ENCODE data around the gene PPIL4. TPM values are rescaled to one million over a fixed set of nuclear protein-coding genes. Genes with fewer than 3 reads are reported as not detected.

Gene PPIL4
- total and polyA plus RNA-seq, 2 of the 13 experiments (the other 11 are each of a cell fraction or from before 2014, with no cell fraction given): 5.5 to 46.0 TPM

- POLR2A ChIA-PET: interaction anchor here (2.3 kb wide), 1 partner anchor 12 kb away, joined by 14 read pairs; the partner anchor contains the start of gene ZC3H12D
- CTCF ChIA-PET (ENCODE audit: low intra/inter-chr PET ratio, low total read pairs): interaction anchor here (1.4 kb wide), 1 partner anchor 45 kb away, joined by 7 read pairs; no protein-coding TSS in a partner anchor
- H4K20me1 ChIP-seq (ENCODE audit: insufficient read depth, low read length): no peaks in the 10 kb centered on the region
- no peak overlapping the region for H3K9ac ChIP-seq (ENCODE audit: insufficient read depth, low read depth, low read length)
- no peaks in the 10 kb centered on the region for H3K36me3 ChIP-seq (replicated peaks in 1 of 2; ENCODE audit: control insufficient read depth in 1 of 2, insufficient read depth in 2 of 2, low read length in 2 of 2)
- no peaks in the 10 kb centered on the region for H3K9me3 ChIP-seq (ENCODE audit: low read length)
- WGBS (ENCODE audit: low lambda C conversion rate): 97% methylated on average over 5 of the region's 5 CpGs
- H3K4me3 ChIP-seq (replicated peaks in 1 of 3; ENCODE audit: insufficient read depth in 1 of 3, low read depth in 2 of 3, low read length in 3 of 3): no peak overlapping the region
- no peak for TF ChIP-seq PHB2 (IDR thresholded peaks at IDR 0.05; ENCODE audit: partially characterized antibody)
- no peak for TF ChIP-seq ZNF468 (CRISPR knock-in tag; IDR thresholded peaks at IDR 0.05)
- TF ChIP-seq NFKB2 (CRISPR knock-in tag; IDR thresholded peaks at IDR 0.05; ENCODE audit: borderline replicate concordance): no peak
- no peak for TF ChIP-seq LCORL (IDR thresholded peaks at IDR 0.05)
- no peak for TF ChIP-seq LCORL (CRISPR knock-in tag; IDR thresholded peaks at IDR 0.05)
- TF ChIP-seq ZNF232 (CRISPR knock-in tag; IDR thresholded peaks at IDR 0.05; ENCODE audit: borderline replicate concordance): no peak
- no peak for TF ChIP-seq ZNF652 (CRISPR knock-in tag; IDR thresholded peaks at IDR 0.05; ENCODE audit: borderline replicate concordance, low read depth)
- no peak for TF ChIP-seq MAF1 (CRISPR knock-in tag; IDR thresholded peaks at IDR 0.05; ENCODE audit: borderline replicate concordance)
- no peak for TF ChIP-seq MTF2 (CRISPR knock-in tag; IDR thresholded peaks at IDR 0.05; ENCODE audit: borderline replicate concordance)
- TF ChIP-seq ZNF83 (CRISPR knock-in tag; IDR thresholded peaks at IDR 0.05; ENCODE audit: borderline replicate concordance): no peak
- TF ChIP-seq CENPX (CRISPR knock-in tag; IDR thresholded peaks at IDR 0.05): no peak
- TF ChIP-seq ZNF367 (CRISPR knock-in tag; IDR thresholded peaks at IDR 0.05; ENCODE audit: borderline replicate concordance): no peak
- no peak for TF ChIP-seq ATF2 (CRISPR knock-in tag; IDR thresholded peaks at IDR 0.05)
- no peak for TF ChIP-seq DR1 (CRISPR knock-in tag; IDR thresholded peaks at IDR 0.05)
- TF ChIP-seq FLYWCH1 (CRISPR knock-in tag; IDR thresholded peaks at IDR 0.05): no peak
- no peak for TF ChIP-seq ZNF552 (CRISPR knock-in tag; IDR thresholded peaks at IDR 0.05; ENCODE audit: borderline replicate concordance)
- TF ChIP-seq SMYD3 (CRISPR knock-in tag; IDR thresholded peaks at IDR 0.05): no peak
- no peak for TF ChIP-seq JUNB (CRISPR knock-in tag; IDR thresholded peaks at IDR 0.05; ENCODE audit: borderline replicate concordance)
- no peak for TF ChIP-seq ZNF225 (CRISPR knock-in tag; IDR thresholded peaks at IDR 0.05)
- TF ChIP-seq ZNF501 (CRISPR knock-in tag; IDR thresholded peaks at IDR 0.05): no peak
- TF ChIP-seq RORA (CRISPR knock-in tag; IDR thresholded peaks at IDR 0.05): no peak
- peaks cover 40% of the 10 kb centered on the region for H3K4me1 ChIP-seq (ENCODE audit: insufficient read depth, low read length)
- ATAC-seq (no peak), FAIRE-seq (no peak), DNase-seq (ENCODE audit: low spot score) (no peak)
- H3K27me3 ChIP-seq (ENCODE audit: control insufficient read depth in 1 of 2, insufficient read depth in 2 of 2, low read length in 2 of 2): no peaks in the 10 kb centered on the region
- no peak overlapping the region for H3K4me2 ChIP-seq (ENCODE audit: low read depth, low read length)
- H3K79me2 ChIP-seq (ENCODE audit: insufficient read depth, low read length): no peaks in the 10 kb centered on the region
- in situ Hi-C loops (cut with HindIII; ENCODE audit: extremely low pct_ligation_motif_present, low pct_unique_long_range_greater_than_20kb): no loop called here
- intact Hi-C loops (cut with micrococcal nuclease; ENCODE audit: unreplicated experiment): no loop called here
- H2AFZ ChIP-seq (ENCODE audit: low read length): no peak overlapping the region
- BruUV-seq (replicated peaks): no TSS peak
- H3K27ac ChIP-seq (ENCODE audit: extremely low read length, insufficient read depth, low read length): no peak overlapping the region
Observed at GRCh38 chr6:149472241-149472640, 73.6 kb downstream of the PPIL4 start.
